ENCODE data around the gene NOL4L.
"Not testable (repeated sequence)": the region's sequence is repeated elsewhere in the genome, so short reads cannot be mapped to it uniquely, and the experiment has no call there.

NOL4L gene

GRCh38 chr20:32596681-32597252 lies 11.6 kb upstream of the NOL4L start:
- DNase-seq (ENCODE audit: low spot score) = no peak

- no peak for DNase-seq (ENCODE audit: low spot score)
Observed at GRCh38 chr20:32595143-32595542, 10.0 kb upstream of the NOL4L start.

- not testable (repeated sequence) for DNase-seq (ENCODE audit: low spot score)
Observed at GRCh38 chr20:32594669-32595068, 9.5 kb upstream of the NOL4L start.

GRCh38 chr20:32594204-32594603 lies 9.1 kb upstream of the NOL4L start:
- DNase-seq (ENCODE audit: low spot score) = no peak

GRCh38 chr20:32592616-32593015 lies 7.5 kb upstream of the NOL4L start:
- DNase-seq (ENCODE audit: low spot score) = not testable (repeated sequence)

GRCh38 chr20:32592022-32592421 lies 6.9 kb upstream of the NOL4L start:
- no peak for DNase-seq (ENCODE audit: low spot score)

GRCh38 chr20:32589769-32590168 lies 4.6 kb upstream of the NOL4L start:
- no peak for DNase-seq (ENCODE audit: low spot score)

- DNase-seq (ENCODE audit: low spot score) = no peak
Observed at GRCh38 chr20:32589256-32589655, 4.1 kb upstream of the NOL4L start.

- no peak for DNase-seq (ENCODE audit: low spot score)
Observed at GRCh38 chr20:32588040-32588439, 2.9 kb upstream of the NOL4L start.

- no peak for DNase-seq (ENCODE audit: low spot score)
Observed at GRCh38 chr20:32586291-32586690, 1.2 kb upstream of the NOL4L start.

GRCh38 chr20:32585586-32586127 lies 524 bp upstream of the NOL4L start:
- no peak for DNase-seq (ENCODE audit: low spot score)

- peak; percentile 33 for DNase-seq (ENCODE audit: low spot score)
Observed at GRCh38 chr20:32583581-32584070, 1.5 kb downstream of the NOL4L start.

GRCh38 chr20:32582659-32583580 lies 2.2 kb downstream of the NOL4L start:
- DNase-seq (ENCODE audit: low spot score) = peak; percentile 43

GRCh38 chr20:32581839-32582658 lies 3.1 kb downstream of the NOL4L start:
- DNase-seq (ENCODE audit: low spot score) = no peak

GRCh38 chr20:32580970-32581838 lies 3.9 kb downstream of the NOL4L start:
- DNase-seq (ENCODE audit: low spot score) = peak; percentile 29

GRCh38 chr20:32580219-32580969 lies 4.7 kb downstream of the NOL4L start:
- no peak for DNase-seq (ENCODE audit: low spot score)

GRCh38 chr20:32578840-32579390 lies 6.2 kb downstream of the NOL4L start:
- no peak for DNase-seq (ENCODE audit: low spot score)

- DNase-seq (ENCODE audit: low spot score) = not testable (repeated sequence)
Observed at GRCh38 chr20:32578062-32578461, 7.1 kb downstream of the NOL4L start.

- DNase-seq (ENCODE audit: low spot score) = no peak
Observed at GRCh38 chr20:32577657-32578056, 7.5 kb downstream of the NOL4L start.

GRCh38 chr20:32577023-32577422 lies 8.1 kb downstream of the NOL4L start:
- no peak for DNase-seq (ENCODE audit: low spot score)

Data from globus pallidus (tissue), 1 donor.